IMR-90 (cell line): ENCODE measurements around the gene ORM1. TPM values are rescaled to one million over a fixed set of nuclear protein-coding genes. Genes with fewer than 3 reads are reported as not detected.
A peak's percentile ranks its signal among the peaks of the same experiment; 100 is the strongest.

Source experiments
- ATAC-seq: fragments of 200-7000 bp; cut with Tn5 transposase; 2 replicates; pipeline ENCODE4 v1.9.1; 2020; ENCODE audit warnings: low read depth, mild to moderate bottlenecking, moderate library complexity
- BruUV-seq: library from RNA; stranded (reverse); fragments of 400-500 nt; replicated peaks from 2 replicates; lab custom pipeline; 2021; lab: Mats Ljungman, UMichigan
- CTCF ChIA-PET: fragments of 300-600 bp; formaldehyde crosslinking; extraction: SDS; loops from one replicate; lab custom pipeline; 2021; ENCODE audit warnings: antibody characterized with exemption; lab: Yijun Ruan, JAX
- POLR2A ChIA-PET: fragments of 300-600 bp; sonication (Branson Sonifier 250); formaldehyde crosslinking; loops from one replicate; lab custom pipeline; 2022; ENCODE audit warnings: antibody characterized with exemption; ENCODE audit not compliant: unreplicated experiment; lab: Charles Lee
- DNase-seq: peaks from one replicate; pipeline ENCODE4 v3.0.0; 2013
- H2AFZ ChIP-seq: replicated peaks from 2 replicates; pipeline ENCODE3; 2013; ENCODE audit warnings: low read length, mild to moderate bottlenecking; ENCODE audit not compliant: poor library complexity
- H2AK5ac ChIP-seq: 2 replicates; pipeline ENCODE4 v1.6.1; 2013; ENCODE audit warnings: low read depth, low read length, inconsistent platforms
- H2AK9ac ChIP-seq: replicated peaks from 2 replicates; pipeline ENCODE3; 2013; ENCODE audit warnings: mild to moderate bottlenecking, low read depth, low read length, moderate library complexity; ENCODE audit not compliant: poor library complexity
- H2BK120ac ChIP-seq: 2 replicates; pipeline ENCODE4 v1.6.1; 2013; ENCODE audit warnings: low read depth, low read length, inconsistent platforms
- H2BK15ac ChIP-seq: 3 replicates; pipeline ENCODE4 v1.6.1; 2013; ENCODE audit warnings: low read depth, low read length, inconsistent platforms
- H2BK20ac ChIP-seq: 2 replicates; pipeline ENCODE4 v1.6.1; 2013; ENCODE audit warnings: low read depth, mild to moderate bottlenecking, inconsistent platforms, low read length, moderate library complexity
- H2BK5ac ChIP-seq: 2 replicates; pipeline ENCODE4 v1.6.1; 2013; ENCODE audit warnings: mild to moderate bottlenecking, low read depth, low read length, inconsistent platforms; ENCODE audit not compliant: poor library complexity, severe bottlenecking
- H3K14ac ChIP-seq: replicated peaks from 2 replicates; pipeline ENCODE4 v1.6.1; 2013; ENCODE audit warnings: low read depth, low read length, inconsistent platforms
- H3K18ac ChIP-seq: 2 replicates; pipeline ENCODE4 v1.6.1; 2013; ENCODE audit warnings: low read depth, low read length, control low read depth
- H3K23ac ChIP-seq: 2 replicates; pipeline ENCODE4 v1.6.1; 2013; ENCODE audit warnings: low read depth, low read length, inconsistent platforms
- H3K27ac ChIP-seq: 2 replicates; pipeline ENCODE4 v1.5.1; 2013; ENCODE audit warnings: mild to moderate bottlenecking, control low read depth, low read length; ENCODE audit not compliant: insufficient read depth
- H3K27me3 ChIP-seq: 2 replicates; pipeline ENCODE4 v1.6.1; 2013; ENCODE audit warnings: low read length; ENCODE audit not compliant: control insufficient read depth, insufficient read depth
- H3K36me3 ChIP-seq: 2 replicates; pipeline ENCODE4 v1.6.1; 2013; ENCODE audit warnings: low read length, mixed read lengths; ENCODE audit not compliant: control insufficient read depth, insufficient read depth
- H3K4ac ChIP-seq: 2 replicates; pipeline ENCODE4 v1.6.1; 2013; ENCODE audit warnings: low read depth, low read length, inconsistent platforms
- H3K4me1 ChIP-seq: 2 replicates; pipeline ENCODE4 v1.6.1; 2013; ENCODE audit warnings: low read length, mixed read lengths; ENCODE audit not compliant: control insufficient read depth, insufficient read depth
- H3K4me2 ChIP-seq: 2 replicates; pipeline ENCODE4 v1.6.1; 2013; ENCODE audit warnings: low read depth, mild to moderate bottlenecking, control low read depth, low read length, moderate library complexity
- H3K4me3 ChIP-seq: 2 replicates; pipeline ENCODE4 v1.5.1; 2013; ENCODE audit warnings: low read depth, mild to moderate bottlenecking, control low read depth, low read length, moderate library complexity; ENCODE audit not compliant: insufficient read depth
- H3K56ac ChIP-seq: 2 replicates; pipeline ENCODE4 v1.6.1; 2013; ENCODE audit warnings: low read length, inconsistent platforms; ENCODE audit not compliant: insufficient read depth; ENCODE audit errors: extremely low read depth
- H3K79me1 ChIP-seq, 2 experiments: 2 replicates each; pipeline ENCODE4 v1.6.1; 2013; ENCODE audit warnings: low read length in 2 of 2, inconsistent platforms in 1 of 2, low read depth in 1 of 2
- H3K9ac ChIP-seq: 2 replicates; pipeline ENCODE4 v1.6.1; 2013; ENCODE audit warnings: low read depth, low read length, control low read depth
- H3K9me1 ChIP-seq: 2 replicates; pipeline ENCODE4 v1.6.1; 2013; ENCODE audit warnings: low read length, inconsistent platforms; ENCODE audit not compliant: insufficient read depth
- H3K9me3 ChIP-seq: 2 replicates; pipeline ENCODE4 v1.6.1; 2013; ENCODE audit warnings: low read length; ENCODE audit not compliant: control insufficient read depth, insufficient read depth
- H4K20me1 ChIP-seq: 2 replicates; pipeline ENCODE4 v1.6.1; 2013; ENCODE audit warnings: low read length, inconsistent platforms; ENCODE audit not compliant: insufficient read depth
- H4K5ac ChIP-seq: 2 replicates; pipeline ENCODE4 v1.6.1; 2013; ENCODE audit warnings: mild to moderate bottlenecking, low read depth, low read length, control low read depth
- H4K8ac ChIP-seq, 2 experiments: 2 replicates each; pipeline ENCODE4 v1.6.1; 2013; ENCODE audit warnings: low read depth in 2 of 2, low read length in 2 of 2, control low read depth in 1 of 2, inconsistent platforms in 1 of 2
- H4K91ac ChIP-seq: 2 replicates; pipeline ENCODE4 v1.6.1; 2013; ENCODE audit warnings: low read depth, low read length, inconsistent platforms; ENCODE audit not compliant: insufficient read depth
- BHLHE40 ChIP-seq: fragments of 150-350 bp; IDR thresholded peaks from 2 replicates; pipeline ENCODE4 v1.6.1; 2016; ENCODE audit warnings: mild to moderate bottlenecking, low read depth, low read length
- CEBPB ChIP-seq: IDR thresholded peaks from 2 replicates; pipeline ENCODE4 v1.6.1; 2012; ENCODE audit warnings: low read depth, low read length, improper control_type of control experiment
- CHD1 ChIP-seq: IDR thresholded peaks from 2 replicates; pipeline ENCODE4 v1.6.1; 2012; ENCODE audit warnings: low read depth, low read length, improper control_type of control experiment
- CTCF ChIP-seq: conservative IDR thresholded peaks from 2 replicates; pipeline ENCODE4 v1.5.1; 2012; ENCODE audit warnings: mild to moderate bottlenecking, low read depth, low read length, improper control_type of control experiment
- ELK1 ChIP-seq: fragments of 150-350 bp; IDR thresholded peaks from 2 replicates; pipeline ENCODE4 v1.6.1; 2016; ENCODE audit warnings: low read depth, mild to moderate bottlenecking, low read length, moderate library complexity, borderline replicate concordance
- FOS ChIP-seq: fragments of 150-350 bp; IDR thresholded peaks from 2 replicates; pipeline ENCODE4 v1.6.1; 2016; ENCODE audit warnings: low read depth, low read length
- MAFK ChIP-seq: IDR thresholded peaks from 2 replicates; pipeline ENCODE4 v1.6.1; 2012; ENCODE audit warnings: low read depth, low read length, improper control_type of control experiment
- MAZ ChIP-seq: IDR thresholded peaks from 2 replicates; pipeline ENCODE4 v1.6.1; 2012; ENCODE audit warnings: low read depth, mild to moderate bottlenecking, low read length, improper control_type of control experiment, moderate library complexity, borderline replicate concordance
- MXI1 ChIP-seq: IDR thresholded peaks from 2 replicates; pipeline ENCODE4 v1.6.1; 2012; ENCODE audit warnings: low read depth, mild to moderate bottlenecking, low read length, moderate library complexity, borderline replicate concordance
- NFE2L2 ChIP-seq: fragments of 150-350 bp; IDR thresholded peaks from 2 replicates; pipeline ENCODE4 v1.6.1; 2016; ENCODE audit warnings: low read depth, mild to moderate bottlenecking, low read length
- POLR2A ChIP-seq: IDR thresholded peaks from 2 replicates; pipeline ENCODE4 v1.6.1; 2012; ENCODE audit warnings: mild to moderate bottlenecking, low read depth, low read length
- RAD21 ChIP-seq: IDR thresholded peaks from 2 replicates; pipeline ENCODE4 v1.6.1; 2012; ENCODE audit warnings: low read length, improper control_type of control experiment
- RCOR1 ChIP-seq: IDR thresholded peaks from 2 replicates; pipeline ENCODE4 v1.6.1; 2012; ENCODE audit warnings: mild to moderate bottlenecking, low read length, improper control_type of control experiment; ENCODE audit not compliant: insufficient replicate concordance
- RFX5 ChIP-seq: IDR thresholded peaks from 2 replicates; pipeline ENCODE4 v1.8.0; 2012; ENCODE audit warnings: low read depth, mild to moderate bottlenecking, low read length, moderate library complexity
- SMC3 ChIP-seq: fragments of 150-350 bp; IDR thresholded peaks from 2 replicates; pipeline ENCODE4 v1.6.1; 2016; ENCODE audit warnings: low read depth, mild to moderate bottlenecking, antibody characterized with exemption, low read length, moderate library complexity
- USF2 ChIP-seq: fragments of 150-350 bp; IDR thresholded peaks from 2 replicates; pipeline ENCODE4 v1.6.1; 2017; ENCODE audit warnings: mild to moderate bottlenecking, antibody characterized with exemption, low read length, low read depth
- WGBS, 2 experiments: methylation state at CpG; one replicate each; pipeline versions ENCODE4 v1.1.5 to v1.1.7; 2013; ENCODE audit warnings: missing lambda C conversion rate in 2 of 2; ENCODE audit not compliant: insufficient read length in 1 of 2; ENCODE audit errors: extremely low coverage in 2 of 2; 5-methylcytosine and 5-hydroxymethylcytosine counted together
- dilution Hi-C: fragments of 300-500 bp; cut with HindIII; formaldehyde crosslinking; loops from one replicate; pipeline ENCODE4 v1.14.3; 2018; ENCODE audit warnings: low sequenced_read_pairs; ENCODE audit not compliant: unreplicated experiment
- in situ Hi-C: fragments of 300-500 bp; cut with MboI; formaldehyde crosslinking; loops from 3 replicates; pipeline ENCODE4 v1.14.3; 2019; ENCODE audit warnings: low sequenced_read_pairs, inconsistent platforms, mixed read lengths
- intact Hi-C: fragments of 100-400 bp; cut with micrococcal nuclease; formaldehyde crosslinking; loops from 2 replicates; pipeline ENCODE4 v1.10.0; 2022
- polyA plus RNA-seq, 3 experiments: library from polyadenylated mRNA; depleted of rRNA; stranded (reverse); fragments of >200 nt; gene quantifications; 2 replicates each; pipeline ENCODE4 v1.2.3, GENCODE V29; 2012; ENCODE audit warnings: low replicate concordance in 1 of 3
- total RNA-seq: library from RNA; depleted of rRNA; stranded (reverse); fragments of >200 nt; gene quantifications from 2 replicates; pipeline ENCODE4 v1.2.3, GENCODE V29; 2012

ORM1 gene
- total and polyA plus RNA-seq, 2 of the 4 experiments (the other 2 are of a cell fraction) = 0.18 TPM; not detected in 1

- H3K36me3 ChIP-seq = peaks cover 60% of the 10 kb centered on the region
- H2BK15ac ChIP-seq = no peak overlapping the region
- H3K4me1 ChIP-seq = peaks cover 16% of the 10 kb centered on the region
- no peaks in the 10 kb centered on the region for H3K9me3 ChIP-seq
- no peak overlapping the region for H2BK5ac ChIP-seq
- no peak overlapping the region for H4K5ac ChIP-seq
- H3K9ac ChIP-seq = no peak overlapping the region
- H3K18ac ChIP-seq = no peak overlapping the region; the same call in 1 of the 2 replicates
- no peak overlapping the region for H4K8ac ChIP-seq
- H4K20me1 ChIP-seq = no peaks in the 10 kb centered on the region; the same call in 1 of the 2 replicates
- BruUV-seq = no TSS peak
- H3K9me1 ChIP-seq = peaks cover 16% of the 10 kb centered on the region
- ChIA-PET POLR2A (no interaction called here), CTCF (interaction anchor here (0.8 kb wide), 1 partner anchor 256 kb away, joined by 3 read pairs; no protein-coding TSS in a partner anchor)
- H4K91ac ChIP-seq = no peak overlapping the region; the same call in 1 of the 2 replicates
- peak overlapping the region; percentile 21; the same call in 1 of the 2 replicates for H2AK5ac ChIP-seq
- in situ Hi-C loops (no loop called here), dilution Hi-C loops (no loop called here), intact Hi-C loops (no loop called here)
- no peak overlapping the region for H3K23ac ChIP-seq
- peak overlapping the region; percentile 24 for H3K4ac ChIP-seq
- peak overlapping the region; percentile 36; the same call in 1 of the 2 replicates for H3K14ac ChIP-seq
- no peak for ATAC-seq
- H2AK9ac ChIP-seq = no peak overlapping the region
- H2BK20ac ChIP-seq = peak overlapping the region; percentile 36; the same call in 1 of the 2 replicates
- WGBS, 2 experiments = no CpG with 5 or more reads among the region's 2 CpGs
- H2BK120ac ChIP-seq = no peak overlapping the region
- H3K4me2 ChIP-seq = no peak overlapping the region
- no peak for DNase-seq
- no peak for TF ChIP-seq ELK1
- no peak for TF ChIP-seq CEBPB
- no peak for TF ChIP-seq FOS
- no peak for TF ChIP-seq RAD21
- no peak for TF ChIP-seq CTCF
- no peak for TF ChIP-seq NFE2L2
- no peak for TF ChIP-seq MAFK
- no peak for TF ChIP-seq BHLHE40
- no peak for TF ChIP-seq SMC3
- TF ChIP-seq RCOR1 = no peak
- TF ChIP-seq MXI1 = no peak
- TF ChIP-seq CHD1 = no peak
- TF ChIP-seq USF2 = no peak
- no peak for TF ChIP-seq POLR2A
- no peak for TF ChIP-seq RFX5
- no peak for TF ChIP-seq MAZ
- no peaks in the 10 kb centered on the region for H3K27me3 ChIP-seq
- no peak overlapping the region for H3K4me3 ChIP-seq
- H3K79me1 ChIP-seq = peaks cover 2 to 3% of the 10 kb centered on the region in 2 experiments; a peak in 3 of 4 replicates
- no peak overlapping the region for H3K56ac ChIP-seq
- H3K27ac ChIP-seq = no peak overlapping the region
- H2AFZ ChIP-seq = no peak overlapping the region
Observed at GRCh38 chr9:114363424-114363823, 40.5 kb downstream of the ORM1 start.
